ENCODE data around the gene PITPNC1.
"Not testable (repeated sequence)": the region's sequence is repeated elsewhere in the genome, so short reads cannot be mapped to it uniquely, and the experiment has no call there.

Gene PITPNC1

DNA sequence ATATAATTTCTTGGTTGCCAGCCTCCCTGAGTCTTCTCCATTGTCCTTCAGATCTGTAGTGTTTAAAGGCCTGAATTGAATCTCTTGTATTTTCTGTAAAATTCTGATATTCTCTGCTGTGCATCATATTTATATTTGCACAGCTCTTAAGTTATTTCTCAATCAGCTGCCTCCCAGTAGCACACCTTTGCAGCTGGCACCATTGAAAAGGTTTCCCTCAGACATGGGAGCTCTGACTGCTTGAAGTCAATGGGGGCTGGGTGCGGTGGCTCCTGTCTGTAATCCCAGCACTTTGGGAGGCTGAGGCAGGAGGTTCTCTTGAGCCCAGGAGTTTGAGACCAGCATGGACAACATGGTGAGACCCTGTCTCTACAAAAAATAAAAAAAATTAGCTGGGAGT, 40.4 kb downstream of the PITPNC1 start:
- Histone ChIP-seq H3K9me3 (ENCODE audit: control insufficient read depth in 2 of 2, low read length in 2 of 2) (peaks cover 0 to 3% of the 10 kb centered on the region in 2 donors), H3K27ac (ENCODE audit: low read length) (no peak overlapping the region), H3K27me3 (ENCODE audit: control insufficient read depth in 1 of 2, insufficient read depth in 2 of 2, low read length in 2 of 2) (no peaks in the 10 kb centered on the region), H3K9ac (ENCODE audit: low read length in 2 of 2) (no peak overlapping the region), H3K36me3 (ENCODE audit: control insufficient read depth in 2 of 2, insufficient read depth in 2 of 2, low read length in 2 of 2) (no peaks in the 10 kb centered on the region), H3K4me1 (ENCODE audit: control insufficient read depth, insufficient read depth, low read length) (no peaks in the 10 kb centered on the region), H3K4me3 (ENCODE audit: low read length in 2 of 2) (no peak overlapping the region)

GRCh38 chr17:67420994-67421393, 43.9 kb downstream of the PITPNC1 start:
- no peaks in the 10 kb centered on the region for H3K36me3 ChIP-seq (ENCODE audit: control insufficient read depth in 2 of 2, insufficient read depth in 2 of 2, low read length in 2 of 2)
- no peaks in the 10 kb centered on the region for H3K4me1 ChIP-seq (ENCODE audit: control insufficient read depth, insufficient read depth, low read length)
- no peak overlapping the region for H3K9ac ChIP-seq (ENCODE audit: low read length in 2 of 2)
- peak overlapping the region; percentile 24 for H3K27ac ChIP-seq (ENCODE audit: low read length)
- no peaks in the 10 kb centered on the region for H3K27me3 ChIP-seq (ENCODE audit: control insufficient read depth in 1 of 2, insufficient read depth in 2 of 2, low read length in 2 of 2)
- H3K9me3 ChIP-seq (ENCODE audit: control insufficient read depth in 2 of 2, low read length in 2 of 2): no peaks in the 10 kb centered on the region
- H3K4me3 ChIP-seq (ENCODE audit: low read length in 2 of 2): no peak overlapping the region

DNA sequence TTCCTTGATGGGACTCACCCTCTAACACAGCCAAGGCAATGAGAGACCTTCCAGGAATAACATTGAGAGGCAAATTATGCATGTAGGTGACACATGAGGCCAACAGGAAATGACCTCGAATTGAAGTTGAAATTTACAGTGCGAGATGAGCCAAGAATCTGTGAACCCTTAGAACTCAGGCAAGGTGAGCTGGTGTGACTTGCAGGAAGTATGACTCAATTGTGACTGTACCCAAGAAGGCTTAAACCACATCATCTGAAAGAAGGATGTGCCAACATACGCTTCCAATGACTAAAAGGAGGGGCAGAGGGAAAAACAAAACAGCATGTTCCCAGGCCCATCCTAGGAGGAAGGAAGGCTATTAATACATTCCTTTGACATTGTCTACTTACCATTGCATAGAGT, 44.8 kb downstream of the PITPNC1 start:
- H3K36me3 ChIP-seq (ENCODE audit: control insufficient read depth in 2 of 2, insufficient read depth in 2 of 2, low read length in 2 of 2): no peaks in the 10 kb centered on the region
- no peak overlapping the region for H3K4me3 ChIP-seq (ENCODE audit: low read length in 2 of 2)
- H3K4me1 ChIP-seq (ENCODE audit: control insufficient read depth, insufficient read depth, low read length): no peaks in the 10 kb centered on the region
- no peaks in the 10 kb centered on the region for H3K9me3 ChIP-seq (ENCODE audit: control insufficient read depth in 2 of 2, low read length in 2 of 2)
- H3K27ac ChIP-seq (ENCODE audit: low read length): no peak overlapping the region
- no peak overlapping the region for H3K9ac ChIP-seq (ENCODE audit: low read length in 2 of 2)
- H3K27me3 ChIP-seq (ENCODE audit: control insufficient read depth in 1 of 2, insufficient read depth in 2 of 2, low read length in 2 of 2): no peaks in the 10 kb centered on the region

GRCh38 chr17:67422296-67422695, 45.2 kb downstream of the PITPNC1 start:
- H3K27me3 ChIP-seq (ENCODE audit: control insufficient read depth in 1 of 2, insufficient read depth in 2 of 2, low read length in 2 of 2); H3K4me3 ChIP-seq (ENCODE audit: low read length in 2 of 2); H3K27ac ChIP-seq (ENCODE audit: low read length); H3K9ac ChIP-seq (ENCODE audit: low read length in 2 of 2); H3K36me3 ChIP-seq (ENCODE audit: control insufficient read depth in 2 of 2, insufficient read depth in 2 of 2, low read length in 2 of 2); H3K9me3 ChIP-seq (ENCODE audit: control insufficient read depth in 2 of 2, low read length in 2 of 2); H3K4me1 ChIP-seq (ENCODE audit: control insufficient read depth, insufficient read depth, low read length): not testable (repeated sequence)

DNA sequence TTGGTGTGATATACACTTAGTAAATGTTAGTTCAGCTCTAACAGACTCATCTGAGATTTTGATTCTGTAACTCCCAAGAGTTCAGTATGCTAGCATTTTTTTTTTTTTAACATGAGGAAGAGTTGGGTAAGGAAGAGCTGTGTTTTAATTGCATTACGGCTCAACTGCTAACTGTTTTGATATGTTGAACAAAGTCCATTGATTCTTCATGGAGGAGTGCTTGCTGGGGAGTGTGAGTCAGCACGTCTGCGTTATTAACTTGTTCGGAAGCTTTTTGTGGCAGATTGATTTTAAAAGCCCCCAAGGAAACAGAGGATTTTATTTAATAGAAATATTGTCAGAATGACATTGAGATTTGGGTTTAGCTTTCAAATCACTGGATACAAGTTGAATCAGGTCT, 45.8 kb downstream of the PITPNC1 start:
- no peak overlapping the region for H3K9ac ChIP-seq (ENCODE audit: low read length in 2 of 2)
- no peaks in the 10 kb centered on the region for H3K27me3 ChIP-seq (ENCODE audit: control insufficient read depth in 1 of 2, insufficient read depth in 2 of 2, low read length in 2 of 2)
- no peak overlapping the region for H3K27ac ChIP-seq (ENCODE audit: low read length)
- no peaks in the 10 kb centered on the region for H3K9me3 ChIP-seq (ENCODE audit: control insufficient read depth in 2 of 2, low read length in 2 of 2)
- no peaks in the 10 kb centered on the region for H3K4me1 ChIP-seq (ENCODE audit: control insufficient read depth, insufficient read depth, low read length)
- H3K36me3 ChIP-seq (ENCODE audit: control insufficient read depth in 2 of 2, insufficient read depth in 2 of 2, low read length in 2 of 2): no peaks in the 10 kb centered on the region
- no peak overlapping the region for H3K4me3 ChIP-seq (ENCODE audit: low read length in 2 of 2)

- Histone ChIP-seq H3K4me3 (ENCODE audit: low read length in 2 of 2) (no peak overlapping the region), H3K4me1 (ENCODE audit: control insufficient read depth, insufficient read depth, low read length) (no peaks in the 10 kb centered on the region), H3K27me3 (ENCODE audit: control insufficient read depth in 1 of 2, insufficient read depth in 2 of 2, low read length in 2 of 2) (no peaks in the 10 kb centered on the region), H3K9ac (ENCODE audit: low read length in 2 of 2) (no peak overlapping the region), H3K27ac (ENCODE audit: low read length) (no peak overlapping the region), H3K36me3 (ENCODE audit: control insufficient read depth in 2 of 2, insufficient read depth in 2 of 2, low read length in 2 of 2) (no peaks in the 10 kb centered on the region), H3K9me3 (ENCODE audit: control insufficient read depth in 2 of 2, low read length in 2 of 2) (no peaks in the 10 kb centered on the region)
Observed at GRCh38 chr17:67425571-67426160, 48.6 kb downstream of the PITPNC1 start.

DNA sequence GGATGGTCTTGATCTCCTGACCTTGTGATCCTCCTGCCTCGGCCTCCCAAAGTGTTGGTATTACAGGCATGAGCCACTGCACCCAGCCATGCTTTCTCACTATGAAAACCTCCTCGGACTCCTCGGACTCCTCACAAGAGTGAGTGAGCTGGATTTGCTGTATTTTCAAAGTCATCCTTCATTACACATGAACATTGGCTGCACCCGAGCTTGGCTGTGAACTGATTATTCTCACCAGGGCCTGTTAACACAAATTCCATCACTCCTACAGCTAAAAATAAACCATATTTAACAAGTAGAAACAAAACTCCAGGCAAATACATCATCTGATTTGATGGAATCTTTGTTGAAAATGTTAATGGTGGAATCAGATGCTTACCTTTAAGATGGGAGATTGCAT, 50.3 kb downstream of the PITPNC1 start:
- H3K9ac ChIP-seq (ENCODE audit: low read length in 2 of 2): no peak overlapping the region
- H3K36me3 ChIP-seq (ENCODE audit: control insufficient read depth in 2 of 2, insufficient read depth in 2 of 2, low read length in 2 of 2): no peaks in the 10 kb centered on the region
- H3K4me3 ChIP-seq (ENCODE audit: low read length in 2 of 2): no peak overlapping the region
- H3K27me3 ChIP-seq (ENCODE audit: control insufficient read depth in 1 of 2, insufficient read depth in 2 of 2, low read length in 2 of 2): no peaks in the 10 kb centered on the region
- H3K9me3 ChIP-seq (ENCODE audit: control insufficient read depth in 2 of 2, low read length in 2 of 2): no peaks in the 10 kb centered on the region
- no peak overlapping the region for H3K27ac ChIP-seq (ENCODE audit: low read length)
- H3K4me1 ChIP-seq (ENCODE audit: control insufficient read depth, insufficient read depth, low read length): no peaks in the 10 kb centered on the region

DNA sequence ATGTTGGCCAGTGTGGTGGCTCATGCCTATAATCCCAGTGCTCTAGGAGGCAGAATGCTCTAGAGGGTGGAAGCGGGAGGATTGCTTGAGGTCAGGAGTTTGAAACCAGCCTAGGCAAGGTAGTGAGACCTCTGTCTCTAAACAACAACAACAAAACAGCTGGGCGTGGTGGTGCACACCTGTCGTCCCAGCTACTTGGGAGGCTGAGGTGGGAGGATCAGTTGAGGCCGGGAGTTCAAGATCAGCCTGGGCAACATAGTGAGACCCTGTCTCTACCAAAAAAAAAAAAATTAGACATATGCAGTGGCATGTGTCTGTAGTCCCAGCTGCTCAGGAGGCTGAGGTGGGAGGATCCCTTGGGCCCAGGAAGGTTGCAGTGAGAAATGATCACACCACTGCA, 53.4 kb downstream of the PITPNC1 start:
- H3K27ac ChIP-seq (ENCODE audit: low read length); H3K27me3 ChIP-seq (ENCODE audit: control insufficient read depth in 1 of 2, insufficient read depth in 2 of 2, low read length in 2 of 2); H3K36me3 ChIP-seq (ENCODE audit: control insufficient read depth in 2 of 2, insufficient read depth in 2 of 2, low read length in 2 of 2); H3K4me1 ChIP-seq (ENCODE audit: control insufficient read depth, insufficient read depth, low read length); H3K9me3 ChIP-seq (ENCODE audit: control insufficient read depth in 2 of 2, low read length in 2 of 2); H3K9ac ChIP-seq (ENCODE audit: low read length in 2 of 2); H3K4me3 ChIP-seq (ENCODE audit: low read length in 2 of 2): not testable (repeated sequence)

- no peak overlapping the region for H3K27ac ChIP-seq (ENCODE audit: low read length)
- no peaks in the 10 kb centered on the region for H3K4me1 ChIP-seq (ENCODE audit: control insufficient read depth, insufficient read depth, low read length)
- H3K27me3 ChIP-seq (ENCODE audit: control insufficient read depth in 1 of 2, insufficient read depth in 2 of 2, low read length in 2 of 2): no peaks in the 10 kb centered on the region
- H3K36me3 ChIP-seq (ENCODE audit: control insufficient read depth in 2 of 2, insufficient read depth in 2 of 2, low read length in 2 of 2): no peaks in the 10 kb centered on the region
- no peak overlapping the region for H3K9ac ChIP-seq (ENCODE audit: low read length in 2 of 2)
- H3K4me3 ChIP-seq (ENCODE audit: low read length in 2 of 2): no peak overlapping the region
- H3K9me3 ChIP-seq (ENCODE audit: control insufficient read depth in 2 of 2, low read length in 2 of 2): no peaks in the 10 kb centered on the region
Observed at GRCh38 chr17:67431249-67432015, 54.4 kb downstream of the PITPNC1 start.

GRCh38 chr17:67433248-67433924, 56.3 kb downstream of the PITPNC1 start:
- no peak overlapping the region for H3K9ac ChIP-seq (ENCODE audit: low read length in 2 of 2)
- no peak overlapping the region for H3K27ac ChIP-seq (ENCODE audit: low read length)
- no peaks in the 10 kb centered on the region for H3K9me3 ChIP-seq (ENCODE audit: control insufficient read depth in 2 of 2, low read length in 2 of 2)
- no peaks in the 10 kb centered on the region for H3K27me3 ChIP-seq (ENCODE audit: control insufficient read depth in 1 of 2, insufficient read depth in 2 of 2, low read length in 2 of 2)
- H3K4me1 ChIP-seq (ENCODE audit: control insufficient read depth, insufficient read depth, low read length): no peaks in the 10 kb centered on the region
- no peak overlapping the region for H3K4me3 ChIP-seq (ENCODE audit: low read length in 2 of 2)
- H3K36me3 ChIP-seq (ENCODE audit: control insufficient read depth in 2 of 2, insufficient read depth in 2 of 2, low read length in 2 of 2): no peaks in the 10 kb centered on the region

GRCh38 chr17:67434061-67434525, 57.0 kb downstream of the PITPNC1 start:
- no peak overlapping the region for H3K4me3 ChIP-seq (ENCODE audit: low read length in 2 of 2)
- no peaks in the 10 kb centered on the region for H3K36me3 ChIP-seq (ENCODE audit: control insufficient read depth in 2 of 2, insufficient read depth in 2 of 2, low read length in 2 of 2)
- H3K27me3 ChIP-seq (ENCODE audit: control insufficient read depth in 1 of 2, insufficient read depth in 2 of 2, low read length in 2 of 2): no peaks in the 10 kb centered on the region
- H3K9me3 ChIP-seq (ENCODE audit: control insufficient read depth in 2 of 2, low read length in 2 of 2): no peaks in the 10 kb centered on the region
- H3K9ac ChIP-seq (ENCODE audit: low read length in 2 of 2): no peak overlapping the region
- no peaks in the 10 kb centered on the region for H3K4me1 ChIP-seq (ENCODE audit: control insufficient read depth, insufficient read depth, low read length)
- no peak overlapping the region for H3K27ac ChIP-seq (ENCODE audit: low read length)

Measured in stomach smooth muscle (tissue), 2 donors.